BJ (cell line): ENCODE data around the gene TCL1B. TPM values are rescaled to one million over a fixed set of nuclear protein-coding genes. Genes with fewer than 3 reads are reported as not detected.

Experiments used
- CTCF ChIA-PET: fragments of 350-600 bp; formaldehyde crosslinking; extraction: SDS; loops from one replicate; lab custom pipeline; 2021; ENCODE audit warnings: antibody characterized with exemption, inconsistent platforms; lab: Yijun Ruan, JAX
- POLR2A ChIA-PET: fragments of 300-600 bp; sonication (Branson Sonifier 250); formaldehyde crosslinking; extraction: SDS; loops from one replicate; lab custom pipeline; 2021; ENCODE audit warnings: antibody characterized with exemption; lab: Charles Lee
- DNase-seq: peaks from one replicate; pipeline ENCODE4 v3.0.0-alpha.2; 2011; ENCODE audit warnings: low read depth
- H3K27me3 ChIP-seq: 2 replicates; pipeline ENCODE4 v1.6.0; 2011; ENCODE audit warnings: low read length; ENCODE audit not compliant: control insufficient read depth, insufficient read depth
- H3K36me3 ChIP-seq: 2 replicates; pipeline ENCODE4 v1.5.1; 2011; ENCODE audit warnings: low read length; ENCODE audit not compliant: control insufficient read depth, insufficient read depth
- H3K4me3 ChIP-seq: 2 replicates; pipeline ENCODE4 v1.5.1; 2011; ENCODE audit warnings: low read depth, mild to moderate bottlenecking, control low read depth, low read length
- polyA plus RNA-seq: library from polyadenylated mRNA; depleted of rRNA; stranded (reverse); fragments of >200 nt; gene quantifications from 2 replicates; pipeline ENCODE4 v1.2.3, GENCODE V29; 2011
- TF ChIP-seq, protein P1 (sequence below): IDR thresholded peaks from 2 replicates; pipeline ENCODE4 v1.5.1; 2011; ENCODE audit warnings: low read depth, mild to moderate bottlenecking, control low read depth, inconsistent platforms, low read length, moderate library complexity; ENCODE audit not compliant: insufficient read depth

The TCL1B gene
- polyA plus RNA-seq, 1 experiment = not detected

DNA sequence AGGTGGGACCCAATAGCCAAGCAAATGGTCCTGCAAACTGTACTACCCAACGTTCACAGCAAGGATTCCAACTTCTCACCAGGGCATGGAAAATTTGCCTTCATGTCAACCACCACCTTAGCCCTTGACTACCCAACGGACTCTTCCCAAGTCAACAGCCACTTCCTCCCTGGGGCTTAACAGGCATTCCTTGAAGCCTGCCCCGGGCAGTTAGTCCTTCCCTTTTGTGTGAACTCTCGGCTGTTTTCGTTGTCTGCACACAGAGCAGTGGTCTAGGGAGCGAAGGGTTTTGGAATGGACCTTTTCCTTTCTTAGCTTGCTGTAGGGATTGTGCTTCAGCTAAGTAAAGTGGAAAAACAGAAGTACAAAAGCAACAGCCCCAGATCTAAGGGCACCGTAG is 35.2 kb upstream of the TCL1B start:
- Histone ChIP-seq H3K4me3 (no peak overlapping the region), H3K27me3 (no peaks in the 10 kb centered on the region), H3K36me3 (no peaks in the 10 kb centered on the region)
- TF ChIP-seq, protein P1, sequence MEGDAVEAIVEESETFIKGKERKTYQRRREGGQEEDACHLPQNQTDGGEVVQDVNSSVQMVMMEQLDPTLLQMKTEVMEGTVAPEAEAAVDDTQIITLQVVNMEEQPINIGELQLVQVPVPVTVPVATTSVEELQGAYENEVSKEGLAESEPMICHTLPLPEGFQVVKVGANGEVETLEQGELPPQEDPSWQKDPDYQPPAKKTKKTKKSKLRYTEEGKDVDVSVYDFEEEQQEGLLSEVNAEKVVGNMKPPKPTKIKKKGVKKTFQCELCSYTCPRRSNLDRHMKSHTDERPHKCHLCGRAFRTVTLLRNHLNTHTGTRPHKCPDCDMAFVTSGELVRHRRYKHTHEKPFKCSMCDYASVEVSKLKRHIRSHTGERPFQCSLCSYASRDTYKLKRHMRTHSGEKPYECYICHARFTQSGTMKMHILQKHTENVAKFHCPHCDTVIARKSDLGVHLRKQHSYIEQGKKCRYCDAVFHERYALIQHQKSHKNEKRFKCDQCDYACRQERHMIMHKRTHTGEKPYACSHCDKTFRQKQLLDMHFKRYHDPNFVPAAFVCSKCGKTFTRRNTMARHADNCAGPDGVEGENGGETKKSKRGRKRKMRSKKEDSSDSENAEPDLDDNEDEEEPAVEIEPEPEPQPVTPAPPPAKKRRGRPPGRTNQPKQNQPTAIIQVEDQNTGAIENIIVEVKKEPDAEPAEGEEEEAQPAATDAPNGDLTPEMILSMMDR = no peak
- POLR2A ChIA-PET = no interaction called here
- DNase-seq = no peak
- CTCF ChIA-PET = no interaction called here

DNA sequence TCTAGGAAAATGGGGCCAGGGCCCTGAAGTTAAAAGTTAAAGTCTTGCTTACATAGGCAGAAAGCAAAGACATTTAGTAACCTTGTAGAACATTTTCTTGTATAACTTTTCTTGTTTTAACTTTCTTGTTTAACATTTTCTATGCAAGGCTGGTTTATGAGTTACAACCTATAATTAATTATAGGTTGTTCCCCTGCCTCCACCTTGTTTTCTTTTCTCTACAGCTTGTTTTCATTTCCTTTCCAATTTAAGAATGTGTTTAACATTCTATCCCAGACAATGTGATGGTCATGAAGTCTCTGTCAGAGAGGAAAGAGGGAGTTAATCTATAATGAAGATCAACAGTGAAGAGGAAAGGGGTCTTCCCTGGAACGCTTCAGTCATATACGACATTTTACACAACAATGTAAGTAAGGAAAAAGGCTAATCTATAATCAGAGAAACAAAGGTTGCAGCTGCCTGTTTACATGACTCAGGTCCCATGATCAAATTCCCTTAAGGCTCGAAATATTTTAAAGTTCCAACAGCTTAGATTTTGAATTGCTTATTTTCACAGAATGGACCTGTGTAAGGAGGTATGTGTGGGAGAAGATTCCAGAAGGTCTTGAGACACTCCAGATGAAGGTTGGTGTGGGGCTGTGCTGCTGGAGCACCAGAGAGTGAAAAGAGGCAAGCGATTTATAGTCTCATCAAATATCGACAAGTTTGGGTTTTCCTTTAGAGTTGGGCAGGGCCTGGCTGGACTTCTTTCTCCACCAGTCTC is 34.2 kb upstream of the TCL1B start:
- TF ChIP-seq, protein P1 = no peak
- no peak for DNase-seq
- ChIA-PET CTCF (no interaction called here), POLR2A (no interaction called here)
- Histone ChIP-seq H3K36me3 (no peaks in the 10 kb centered on the region), H3K27me3 (no peaks in the 10 kb centered on the region), H3K4me3 (no peak overlapping the region)

DNA sequence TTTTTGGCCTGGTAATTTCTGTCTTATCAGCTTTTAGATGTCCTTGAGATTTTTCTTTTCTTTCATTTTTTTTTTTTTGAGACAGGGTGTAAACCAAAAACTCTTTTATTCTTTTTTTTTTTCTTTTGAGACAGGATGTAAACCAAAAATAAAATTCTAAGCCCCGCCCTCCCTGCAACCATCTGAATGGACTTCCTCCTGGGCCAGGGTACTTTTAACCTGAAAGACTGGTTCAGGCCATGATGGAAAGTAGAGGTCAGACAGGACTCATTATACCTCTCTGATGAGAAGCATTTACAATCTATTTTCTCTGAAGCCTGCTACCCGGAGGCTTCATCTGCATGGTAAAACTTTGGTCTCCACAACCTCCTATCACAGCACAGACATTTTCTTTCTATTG is 33.5 kb upstream of the TCL1B start:
- ChIA-PET POLR2A (no interaction called here), CTCF (no interaction called here)

DNA sequence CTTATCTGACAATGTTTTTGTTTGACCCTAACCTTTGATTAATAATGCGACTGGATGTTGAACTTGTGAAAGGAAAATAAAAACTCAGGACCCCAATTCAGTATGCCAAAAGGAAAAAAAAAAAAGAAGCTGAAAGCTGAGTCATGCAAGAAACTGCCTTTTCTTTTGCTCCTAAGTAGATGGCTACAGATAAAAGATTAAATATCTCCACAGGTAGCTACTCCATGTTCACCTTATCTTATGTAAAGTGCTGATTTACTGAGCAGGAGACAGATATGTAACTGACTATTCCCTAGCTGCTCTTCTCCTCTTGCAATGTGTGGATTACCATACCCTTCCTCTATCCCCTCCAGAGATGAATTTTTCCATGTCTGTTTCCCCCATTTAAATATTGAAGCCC is 30.8 kb upstream of the TCL1B start:
- Histone ChIP-seq H3K4me3 (no peak overlapping the region), H3K27me3 (no peaks in the 10 kb centered on the region), H3K36me3 (no peaks in the 10 kb centered on the region)
- TF ChIP-seq, protein P1 = no peak
- no peak for DNase-seq
- ChIA-PET CTCF (no interaction called here), POLR2A (no interaction called here)

More for the DNA sequence above, 33.5 kb upstream of the TCL1B start:
- no peak for DNase-seq
- Histone ChIP-seq H3K36me3 (no peaks in the 10 kb centered on the region), H3K27me3 (no peaks in the 10 kb centered on the region), H3K4me3 (no peak overlapping the region)
- TF ChIP-seq, protein P1 = no peak

DNA sequence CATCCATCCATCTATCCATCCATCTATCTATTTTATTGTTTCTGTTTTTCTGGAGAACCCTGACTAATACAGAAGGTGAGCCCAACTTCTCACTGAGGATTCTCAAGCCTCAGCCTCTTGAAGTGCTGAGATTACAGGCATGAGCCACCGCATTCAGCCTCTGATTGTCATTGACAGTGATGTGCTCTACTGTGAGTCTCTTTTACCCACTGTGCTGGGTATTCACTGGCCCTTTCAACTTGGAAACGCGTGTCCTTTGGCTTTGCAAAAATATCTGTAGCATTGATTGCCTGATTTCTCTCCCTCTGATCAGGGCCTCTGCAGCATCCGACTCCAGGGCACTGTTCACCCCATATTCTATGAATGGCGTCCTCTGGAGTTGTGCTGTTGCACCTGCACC is 29.6 kb upstream of the TCL1B start:
- POLR2A ChIA-PET = no interaction called here
- CTCF ChIA-PET = no interaction called here
- H3K27me3 ChIP-seq = no peaks in the 10 kb centered on the region
- no peak overlapping the region for H3K4me3 ChIP-seq
- no peak for DNase-seq
- no peaks in the 10 kb centered on the region for H3K36me3 ChIP-seq
- TF ChIP-seq, protein P1 = no peak
